AG04449 (cell line): ENCODE results near the gene MLST8.

Experiments used
- CTCF ChIA-PET: fragments of 350-600 bp; formaldehyde crosslinking; extraction: SDS; loops from one replicate; lab custom pipeline; 2021; ENCODE audit warnings: antibody characterized with exemption; lab: Yijun Ruan, JAX
- POLR2A ChIA-PET: fragments of 400-600, 350-600 bp; formaldehyde crosslinking; extraction: SDS; loops from one replicate; lab custom pipeline; 2020; ENCODE audit warnings: antibody characterized with exemption, inconsistent platforms; lab: Yijun Ruan, JAX
- DNase-seq: peaks from one replicate; pipeline ENCODE4 v3.0.0-alpha.2; 2010; ENCODE audit warnings: low read depth, low spot score
- H3K4me3 ChIP-seq: 2 replicates; pipeline ENCODE4 v1.5.1; 2011; ENCODE audit warnings: low read depth, mild to moderate bottlenecking, control low read depth, low read length
- CTCF ChIP-seq: IDR thresholded peaks from one replicate; pipeline ENCODE4 v1.5.1; 2011; ENCODE audit warnings: mild to moderate bottlenecking, moderate library complexity, low read length, control low read depth, inconsistent platforms; ENCODE audit not compliant: insufficient read depth; ENCODE audit errors: missing control alignments

The MLST8 gene

GRCh38 chr16:2244926-2245795, 39.9 kb downstream of the MLST8 start:
- H3K4me3 ChIP-seq = no peak overlapping the region
- ChIA-PET POLR2A (no interaction called here), CTCF (no interaction called here)
- DNase-seq = no peak
- TF ChIP-seq CTCF = no peak

- DNase-seq = no peak
- ChIA-PET POLR2A (no interaction called here), CTCF (no interaction called here)
- TF ChIP-seq CTCF = no peak
- no peak overlapping the region for H3K4me3 ChIP-seq
Observed at GRCh38 chr16:2246301-2246885, 41.1 kb downstream of the MLST8 start.

GRCh38 chr16:2250652-2251295, 45.5 kb downstream of the MLST8 start:
- ChIA-PET CTCF (interaction anchor here (1.0 to 6.1 kb wide), 13 partner anchors 9 to 263 kb away, joined by 3 to 44 read pairs (median 4); partner anchors contain the start of gene ATP6V0C), POLR2A (interaction anchor here (1.0 to 1.7 kb wide), 6 partner anchors 9 to 36 kb away, joined by 4 to 7 read pairs (median 6); partner anchors contain the start of genes DNASE1L2 and PGP)
- TF ChIP-seq CTCF = no peak
- DNase-seq = no peak
- peak overlapping the region; percentile 70 for H3K4me3 ChIP-seq

- peak; percentile 79 for TF ChIP-seq CTCF
- peak; percentile 54 for DNase-seq
- H3K4me3 ChIP-seq = peak within 1 kb of the TSS; percentile 70
- ChIA-PET POLR2A (interaction anchor here (0.9 to 1.7 kb wide), 8 partner anchors 8 to 269 kb away, joined by 3 to 7 read pairs (median 6); partner anchors contain the start of genes AMDHD2, DNASE1L2 and PGP), CTCF (interaction anchor here (1.0 to 6.1 kb wide), 15 partner anchors 9 to 263 kb away, joined by 3 to 44 read pairs (median 4); partner anchors contain the start of gene ATP6V0C)
Observed at GRCh38 chr16:2251296-2252111, 46.2 kb downstream of the MLST8 start, which contains the start of gene ECI1. Gene ECI1 (minus strand): TSS chr16:2251587. CDS start chr16:2251566, 21 bp downstream.

- no peak for TF ChIP-seq CTCF
- CTCF ChIA-PET = interaction anchor here (0.6 to 6.1 kb wide), 2 partner anchors 11 to 131 kb away, joined by 4 to 44 read pairs; no protein-coding TSS in a partner anchor
- H3K4me3 ChIP-seq = no peak overlapping the region
- no peak for DNase-seq
- POLR2A ChIA-PET = interaction anchor here (0.7 kb wide), 1 partner anchor 47 kb away, joined by 3 read pairs; the partner anchor contains the start of gene MLST8
Observed at GRCh38 chr16:2252806-2253148, 47.5 kb downstream of the MLST8 start.
